ENCODE data around the gene CSNK1G1.

CSNK1G1 gene

DNA sequence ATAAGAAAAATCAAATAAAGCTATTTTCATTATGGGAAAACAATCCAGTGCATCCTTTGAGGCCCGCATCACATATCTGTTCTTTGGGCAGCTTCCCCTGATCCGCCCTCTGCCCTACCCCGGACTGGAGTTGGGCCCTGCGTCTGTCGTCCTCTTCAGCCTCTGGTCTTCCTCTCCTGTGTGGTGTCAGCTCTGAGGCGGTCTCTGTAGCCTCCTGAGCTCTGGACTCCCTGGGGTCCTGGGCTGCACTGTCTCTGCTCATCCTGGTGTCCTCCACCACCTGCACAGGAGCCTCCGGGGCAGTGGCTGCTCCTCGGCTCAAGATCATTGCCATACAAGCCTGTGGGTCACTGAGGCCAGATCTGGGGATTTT is 211.8 kb downstream of the CSNK1G1 start:
- TF ChIP-seq, protein P1, sequence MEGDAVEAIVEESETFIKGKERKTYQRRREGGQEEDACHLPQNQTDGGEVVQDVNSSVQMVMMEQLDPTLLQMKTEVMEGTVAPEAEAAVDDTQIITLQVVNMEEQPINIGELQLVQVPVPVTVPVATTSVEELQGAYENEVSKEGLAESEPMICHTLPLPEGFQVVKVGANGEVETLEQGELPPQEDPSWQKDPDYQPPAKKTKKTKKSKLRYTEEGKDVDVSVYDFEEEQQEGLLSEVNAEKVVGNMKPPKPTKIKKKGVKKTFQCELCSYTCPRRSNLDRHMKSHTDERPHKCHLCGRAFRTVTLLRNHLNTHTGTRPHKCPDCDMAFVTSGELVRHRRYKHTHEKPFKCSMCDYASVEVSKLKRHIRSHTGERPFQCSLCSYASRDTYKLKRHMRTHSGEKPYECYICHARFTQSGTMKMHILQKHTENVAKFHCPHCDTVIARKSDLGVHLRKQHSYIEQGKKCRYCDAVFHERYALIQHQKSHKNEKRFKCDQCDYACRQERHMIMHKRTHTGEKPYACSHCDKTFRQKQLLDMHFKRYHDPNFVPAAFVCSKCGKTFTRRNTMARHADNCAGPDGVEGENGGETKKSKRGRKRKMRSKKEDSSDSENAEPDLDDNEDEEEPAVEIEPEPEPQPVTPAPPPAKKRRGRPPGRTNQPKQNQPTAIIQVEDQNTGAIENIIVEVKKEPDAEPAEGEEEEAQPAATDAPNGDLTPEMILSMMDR (IDR thresholded peaks at IDR 0.05; ENCODE audit: low read depth, low read length): no peak
- DNase-seq: no peak

DNA sequence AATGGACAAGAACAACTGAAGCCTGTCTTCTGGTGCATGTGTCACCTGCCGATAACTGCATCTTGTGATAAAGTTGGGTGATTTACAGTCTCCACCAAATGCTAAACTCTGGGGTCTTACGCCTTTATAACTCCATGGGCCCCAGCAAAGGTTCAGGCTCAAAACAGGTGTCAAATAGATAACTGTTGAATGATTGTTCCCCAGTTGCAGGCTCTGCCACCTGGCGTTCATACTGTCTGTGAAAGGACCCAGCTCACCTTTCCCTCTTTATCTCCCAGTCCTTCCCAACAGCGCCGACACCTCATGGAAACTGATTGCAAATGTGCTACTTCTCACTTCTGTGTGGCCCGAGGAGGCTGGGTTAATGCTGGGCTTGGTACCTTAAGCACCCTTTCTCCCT is 212.7 kb downstream of the CSNK1G1 start:
- H3K27ac ChIP-seq: no peak overlapping the region
- H3K4me3 ChIP-seq (ENCODE audit: low read depth, low read length): no peak overlapping the region
- no peaks in the 10 kb centered on the region for H3K27me3 ChIP-seq (ENCODE audit: insufficient read depth, low read depth, severe bottlenecking)
- DNase-seq: no peak
- H3K36me3 ChIP-seq: peaks cover 9% of the 10 kb centered on the region
- TF ChIP-seq, protein P1 (IDR thresholded peaks at IDR 0.05; ENCODE audit: low read depth, low read length): no peak
- H3K9me3 ChIP-seq (ENCODE audit: severe bottlenecking): no peaks in the 10 kb centered on the region

More for the DNA sequence above, 211.8 kb downstream of the CSNK1G1 start:
- no peaks in the 10 kb centered on the region for H3K9me3 ChIP-seq (ENCODE audit: severe bottlenecking)
- no peak overlapping the region for H3K4me3 ChIP-seq (ENCODE audit: low read depth, low read length)
- H3K36me3 ChIP-seq: peaks cover 9% of the 10 kb centered on the region
- H3K27ac ChIP-seq: no peak overlapping the region
- H3K27me3 ChIP-seq (ENCODE audit: insufficient read depth, low read depth, severe bottlenecking): no peaks in the 10 kb centered on the region

DNA sequence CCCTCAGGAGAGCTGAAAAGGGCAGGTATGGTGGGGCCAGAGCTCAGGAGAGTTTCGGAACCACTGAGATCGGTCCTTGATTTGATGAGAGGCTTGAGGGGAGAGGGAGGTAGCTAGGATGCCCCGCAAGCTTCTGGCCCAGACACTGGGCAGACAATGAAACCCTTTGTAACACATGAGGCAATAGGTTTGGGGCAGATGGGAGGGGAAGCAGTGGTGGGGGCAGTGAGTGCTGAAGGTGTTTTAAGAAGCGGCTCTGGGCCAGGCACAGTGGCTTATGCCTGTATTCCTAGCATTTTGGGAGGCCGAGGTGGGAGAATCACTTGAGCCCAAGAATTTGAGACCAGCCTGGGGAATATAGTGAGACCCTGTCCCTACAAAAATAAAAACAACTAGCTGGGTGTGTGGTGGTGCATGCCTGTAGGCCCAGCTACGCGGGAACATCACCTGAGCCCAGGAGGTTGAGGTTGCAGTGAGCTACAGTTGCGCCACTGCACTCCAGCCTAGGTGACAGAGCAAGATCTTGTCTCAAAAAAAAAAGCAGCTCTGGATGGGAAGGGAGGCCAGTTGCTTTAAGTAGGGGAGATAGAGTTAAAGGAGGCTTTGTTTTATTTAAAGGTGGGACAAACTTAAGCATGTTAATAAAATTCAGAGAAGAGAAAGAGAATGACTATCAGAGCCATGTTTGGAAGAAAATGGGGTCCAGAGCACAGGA is 214.0 kb downstream of the CSNK1G1 start:
- H3K36me3 ChIP-seq: peaks cover 19% of the 10 kb centered on the region
- DNase-seq: no peak
- H3K4me3 ChIP-seq (ENCODE audit: low read depth, low read length): no peak overlapping the region
- no peak overlapping the region for H3K27ac ChIP-seq
- H3K27me3 ChIP-seq (ENCODE audit: insufficient read depth, low read depth, severe bottlenecking): no peaks in the 10 kb centered on the region
- no peaks in the 10 kb centered on the region for H3K9me3 ChIP-seq (ENCODE audit: severe bottlenecking)
- TF ChIP-seq, protein P1 (IDR thresholded peaks at IDR 0.05; ENCODE audit: low read depth, low read length): no peak

DNA sequence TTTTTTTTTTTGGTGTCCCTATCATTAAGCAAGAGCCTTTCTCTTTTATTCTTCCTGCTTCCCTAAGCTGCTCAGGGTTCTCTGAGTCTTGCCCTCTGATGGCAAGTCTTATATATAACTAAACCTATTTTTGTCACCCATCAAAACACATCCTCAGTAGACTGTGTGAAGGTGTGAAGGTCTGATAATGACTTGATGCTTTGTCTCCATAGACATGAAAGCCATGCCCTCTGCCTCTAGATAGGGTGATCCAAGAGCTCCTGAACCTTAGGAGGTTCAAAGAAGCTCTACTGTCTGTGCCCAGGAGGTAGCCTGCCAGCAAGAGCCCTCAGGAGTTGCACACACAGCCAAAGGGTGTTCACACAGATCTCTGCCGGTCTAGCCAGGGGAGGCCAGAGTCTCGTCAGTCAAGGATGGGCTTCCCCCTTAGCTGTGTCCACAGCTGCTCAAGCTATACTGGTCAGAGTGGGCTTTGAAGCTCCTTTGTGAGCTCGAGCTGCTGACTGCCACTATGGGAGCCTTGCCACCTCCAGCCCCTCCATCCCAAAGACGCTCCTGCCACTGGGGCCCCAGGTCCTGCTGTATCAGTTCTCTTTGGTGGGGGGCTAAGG is 217.5 kb downstream of the CSNK1G1 start:
- Histone ChIP-seq H3K27me3 (ENCODE audit: insufficient read depth, low read depth, severe bottlenecking) (no peaks in the 10 kb centered on the region), H3K36me3 (peaks cover 52% of the 10 kb centered on the region), H3K4me3 (ENCODE audit: low read depth, low read length) (no peak overlapping the region), H3K27ac (no peak overlapping the region), H3K9me3 (ENCODE audit: severe bottlenecking) (no peaks in the 10 kb centered on the region)
- DNase-seq: no peak
- TF ChIP-seq, protein P1 (IDR thresholded peaks at IDR 0.05; ENCODE audit: low read depth, low read length): no peak

DNA sequence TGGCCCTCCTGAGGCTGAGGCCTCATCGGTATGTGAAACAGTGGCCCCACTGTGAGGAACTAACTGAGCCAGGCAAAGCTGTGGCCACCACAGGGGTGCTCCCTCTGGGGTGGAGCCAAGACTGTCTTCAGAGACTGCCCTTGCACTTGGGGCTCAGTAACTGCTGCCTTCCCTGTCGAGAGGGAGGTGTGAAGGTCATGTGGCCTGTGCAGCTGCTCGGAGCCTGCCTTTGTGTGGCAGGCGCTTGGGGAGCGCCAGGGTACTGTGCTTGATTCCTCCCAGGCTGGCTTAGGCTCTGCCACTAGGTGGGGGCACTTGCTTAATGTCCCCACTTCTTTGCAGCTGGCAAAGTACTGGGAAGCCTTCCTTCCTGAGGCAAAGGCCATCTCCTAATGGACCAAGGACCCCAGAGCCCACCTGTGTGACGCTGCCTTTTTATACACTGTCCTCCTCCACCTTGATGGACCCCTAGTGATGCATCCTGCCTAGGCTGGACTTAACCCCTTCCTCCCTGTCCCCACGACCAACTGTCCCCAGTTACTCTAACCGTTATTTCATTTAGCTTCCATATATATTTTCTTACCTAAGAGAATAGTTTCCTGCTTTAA is 218.6 kb downstream of the CSNK1G1 start:
- TF ChIP-seq, protein P1 (IDR thresholded peaks at IDR 0.05; ENCODE audit: low read depth, low read length): peak; percentile 16; the same call in 1 of the 2 replicates
- Histone ChIP-seq H3K4me3 (ENCODE audit: low read depth, low read length) (no peak overlapping the region), H3K9me3 (ENCODE audit: severe bottlenecking) (no peaks in the 10 kb centered on the region), H3K36me3 (peaks cover 63% of the 10 kb centered on the region), H3K27ac (no peak overlapping the region), H3K27me3 (ENCODE audit: insufficient read depth, low read depth, severe bottlenecking) (no peaks in the 10 kb centered on the region)
- no peak for DNase-seq

Data from WERI-Rb-1 (cell line).